Right atrium auricular region (tissue), 2 donors: Measurements from ENCODE around the gene PLEKHH3. TPM values are rescaled to one million over a fixed set of nuclear protein-coding genes. Genes with fewer than 3 reads are reported as not detected.
"Not testable (repeated sequence)": the region's sequence is repeated elsewhere in the genome, so short reads cannot be mapped to it uniquely, and the experiment has no call there.

Experiments used
- DNase-seq: peaks from one replicate; pipeline ENCODE4 v3.0.0-alpha.2; 2019; ENCODE audit warnings: low spot score
- H3K27ac ChIP-seq, 2 donors: fragments of 200-600 bp; sonication (generic); 1 replicate in 1 of 2; 2 replicates in 1 of 2; pipeline ENCODE4 v1.5.1; 2016 to 2019
- H3K27me3 ChIP-seq, 2 donors: fragments of 200-600 bp; sonication (generic); one replicate each; pipeline versions ENCODE4 v1.5.1 to v1.6.0; 2017 to 2019
- H3K36me3 ChIP-seq: fragments of 200-600 bp; sonication (generic); one replicate; pipeline ENCODE4 v1.5.1; 2016
- H3K4me1 ChIP-seq, 2 donors: fragments of 200-600 bp; sonication (generic); one replicate each; pipeline versions ENCODE4 v1.5.1 to v1.6.0; 2017 to 2019
- H3K4me3 ChIP-seq, 2 donors: fragments of 200-600 bp; sonication (generic); 1 replicate in 1 of 2; 2 replicates in 1 of 2; pipeline ENCODE4 v1.5.1; 2017 to 2019; ENCODE audit warnings: mild to moderate bottlenecking in 1 of 2, moderate library complexity in 1 of 2
- H3K9me3 ChIP-seq, 2 donors: fragments of 200-600 bp; sonication (generic); one replicate each; pipeline ENCODE4 v1.5.1; 2019
- total RNA-seq, 2 donors: library from RNA; depleted of rRNA; stranded (reverse); fragments of >200 nt; gene quantifications; one replicate each; pipeline ENCODE4 v1.1.0, GENCODE V29; 2016
- TF ChIP-seq, protein P1 (sequence below), 2 donors: fragments of 200-600 bp; sonication (generic); IDR thresholded peaks; one replicate each; pipeline ENCODE4 v1.5.1; 2019; ENCODE audit warnings: antibody characterized with exemption in 2 of 2

The PLEKHH3 gene
- total RNA-seq, 2 donors from 2014 or later: 14.5 to 26.5 TPM

DNA sequence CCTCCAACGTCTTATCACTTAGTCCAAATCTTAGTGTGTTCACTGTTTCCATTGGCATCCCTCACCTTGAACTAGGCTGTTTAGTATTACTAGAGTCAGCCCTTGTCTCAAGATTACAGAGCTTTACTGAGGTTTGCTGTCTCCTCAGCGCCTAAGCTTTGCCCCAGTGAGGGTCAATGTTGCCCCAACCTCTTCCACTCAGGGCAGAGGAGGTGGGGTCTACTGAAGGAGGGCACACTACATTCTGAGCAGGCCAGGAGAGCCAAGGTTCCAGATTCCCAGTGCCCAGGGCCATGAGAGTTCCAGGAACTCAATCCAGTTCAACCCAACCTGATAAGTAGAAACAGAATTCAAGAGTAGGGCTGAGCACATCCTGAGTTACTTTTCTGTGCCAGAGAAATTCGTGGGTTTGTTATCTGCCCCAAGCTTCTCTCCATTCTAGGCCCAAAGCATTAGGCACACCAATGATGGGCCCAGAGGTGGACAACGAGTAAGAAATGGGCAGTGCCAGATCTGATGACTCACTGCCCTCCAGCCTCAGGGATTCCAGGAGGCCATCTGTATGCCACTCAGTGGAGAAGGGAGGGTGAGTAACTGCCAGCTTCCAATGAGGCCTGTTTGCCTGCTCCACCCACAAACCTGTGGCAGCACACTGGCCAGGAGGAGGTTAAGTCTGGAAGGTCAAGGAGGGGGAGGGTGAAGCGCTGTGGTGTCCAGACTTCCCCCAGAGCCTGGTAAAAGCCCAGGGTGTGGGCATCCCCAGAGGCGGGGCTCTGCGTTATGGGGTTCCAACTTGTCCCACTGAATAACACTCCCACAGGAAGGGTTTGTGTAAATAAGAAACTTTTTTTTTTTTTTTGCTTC is 9.5 kb downstream of the PLEKHH3 start:
- no peak overlapping the region for H3K4me3 ChIP-seq
- DNase-seq: no peak
- H3K36me3 ChIP-seq: peaks cover 72% of the 10 kb centered on the region
- peaks cover 0 to 33% of the 10 kb centered on the region in 2 donors for H3K4me1 ChIP-seq
- H3K27me3 ChIP-seq: no peaks in the 10 kb centered on the region
- TF ChIP-seq, protein P1, sequence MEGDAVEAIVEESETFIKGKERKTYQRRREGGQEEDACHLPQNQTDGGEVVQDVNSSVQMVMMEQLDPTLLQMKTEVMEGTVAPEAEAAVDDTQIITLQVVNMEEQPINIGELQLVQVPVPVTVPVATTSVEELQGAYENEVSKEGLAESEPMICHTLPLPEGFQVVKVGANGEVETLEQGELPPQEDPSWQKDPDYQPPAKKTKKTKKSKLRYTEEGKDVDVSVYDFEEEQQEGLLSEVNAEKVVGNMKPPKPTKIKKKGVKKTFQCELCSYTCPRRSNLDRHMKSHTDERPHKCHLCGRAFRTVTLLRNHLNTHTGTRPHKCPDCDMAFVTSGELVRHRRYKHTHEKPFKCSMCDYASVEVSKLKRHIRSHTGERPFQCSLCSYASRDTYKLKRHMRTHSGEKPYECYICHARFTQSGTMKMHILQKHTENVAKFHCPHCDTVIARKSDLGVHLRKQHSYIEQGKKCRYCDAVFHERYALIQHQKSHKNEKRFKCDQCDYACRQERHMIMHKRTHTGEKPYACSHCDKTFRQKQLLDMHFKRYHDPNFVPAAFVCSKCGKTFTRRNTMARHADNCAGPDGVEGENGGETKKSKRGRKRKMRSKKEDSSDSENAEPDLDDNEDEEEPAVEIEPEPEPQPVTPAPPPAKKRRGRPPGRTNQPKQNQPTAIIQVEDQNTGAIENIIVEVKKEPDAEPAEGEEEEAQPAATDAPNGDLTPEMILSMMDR (IDR thresholded peaks at IDR 0.05): no peak
- H3K27ac ChIP-seq: peak overlapping the region; percentile 70 to 86
- no peaks in the 10 kb centered on the region for H3K9me3 ChIP-seq

DNA sequence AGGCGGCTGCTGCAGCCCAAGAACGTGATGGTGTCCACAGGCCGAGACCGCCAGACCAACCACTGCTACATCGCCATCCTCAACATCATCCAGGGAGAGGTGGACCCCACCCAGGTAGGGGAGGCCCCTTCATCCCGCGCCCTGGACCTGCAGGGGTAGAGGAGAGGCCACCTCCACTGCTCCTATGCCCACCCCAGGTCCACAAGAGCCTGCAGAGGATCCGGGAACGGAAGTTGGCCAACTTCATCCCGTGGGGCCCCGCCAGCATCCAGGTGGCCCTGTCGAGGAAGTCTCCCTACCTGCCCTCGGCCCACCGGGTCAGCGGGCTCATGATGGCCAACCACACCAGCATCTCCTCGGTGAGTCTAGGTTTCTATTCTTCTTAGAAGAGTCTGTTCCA is 10.7 kb downstream of the PLEKHH3 start:
- not testable (repeated sequence) for H3K4me3 ChIP-seq, H3K9me3 ChIP-seq, H3K27me3 ChIP-seq, DNase-seq
- H3K27ac ChIP-seq: peak overlapping the region in 1 of 2 donors; percentile 23
- peaks cover 0 to 33% of the 10 kb centered on the region in 2 donors for H3K4me1 ChIP-seq
- peaks cover 60% of the 10 kb centered on the region for H3K36me3 ChIP-seq

DNA sequence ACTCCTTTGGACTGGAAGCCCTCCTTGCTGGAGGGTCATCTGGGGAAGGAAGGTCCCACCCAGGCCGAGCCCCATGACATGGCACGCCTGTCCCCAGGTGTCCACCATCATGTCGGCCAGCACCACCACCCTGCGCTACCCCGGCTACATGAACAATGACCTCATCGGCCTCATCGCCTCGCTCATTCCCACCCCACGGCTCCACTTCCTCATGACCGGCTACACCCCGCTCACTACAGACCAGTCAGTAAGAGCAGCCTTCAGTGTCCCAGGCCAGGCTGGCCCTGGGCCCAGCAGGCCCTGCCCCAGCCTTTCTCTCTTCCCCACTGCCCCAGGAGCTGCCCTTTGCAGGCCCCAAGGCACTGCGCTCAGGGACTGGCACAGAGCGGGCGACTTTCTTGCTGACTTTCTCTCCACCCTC is 11.2 kb downstream of the PLEKHH3 start:
- no peaks in the 10 kb centered on the region for H3K9me3 ChIP-seq
- H3K27me3 ChIP-seq: no peaks in the 10 kb centered on the region
- no peak overlapping the region for H3K4me3 ChIP-seq
- peaks cover 55% of the 10 kb centered on the region for H3K36me3 ChIP-seq
- peak overlapping the region in 1 of 2 donors; percentile 23 for H3K27ac ChIP-seq
- H3K4me1 ChIP-seq: peaks cover 0 to 37% of the 10 kb centered on the region in 2 donors
- DNase-seq: no peak
- TF ChIP-seq, protein P1 (IDR thresholded peaks at IDR 0.05): no peak

DNA sequence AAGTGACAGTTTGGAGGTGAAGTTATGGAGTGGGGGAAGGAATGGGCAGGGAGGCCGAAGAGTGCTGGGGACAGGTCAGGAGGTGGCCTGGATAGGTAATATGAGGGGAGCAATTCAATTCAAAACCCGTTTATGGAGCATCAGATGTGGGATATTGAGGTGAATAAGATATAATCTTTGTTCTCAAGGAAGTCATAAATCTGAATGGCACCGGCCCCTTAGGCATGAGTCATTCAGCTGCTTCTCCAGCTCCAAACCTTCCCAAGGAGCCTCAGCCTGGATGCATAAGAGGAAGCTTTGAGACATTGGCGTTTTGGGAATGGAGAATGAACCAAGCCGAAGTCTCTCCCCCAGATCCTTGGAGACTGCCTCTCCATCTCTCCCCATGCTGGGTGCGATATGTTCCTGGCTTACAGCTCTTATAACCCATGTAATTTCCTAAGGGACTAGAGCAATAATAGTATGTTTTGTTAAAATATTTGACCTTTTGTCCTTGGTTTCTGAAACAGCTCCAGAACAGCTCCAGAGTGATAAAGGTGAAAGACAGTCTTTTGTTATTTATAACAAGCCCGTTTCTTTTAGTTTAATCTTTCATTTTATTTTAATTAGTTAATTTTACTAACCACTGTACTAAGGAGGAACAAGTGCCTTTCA is 16.0 kb downstream of the PLEKHH3 start:
- H3K4me1 ChIP-seq: peaks cover 0 to 15% of the 10 kb centered on the region in 2 donors
- TF ChIP-seq, protein P1 (IDR thresholded peaks at IDR 0.05): no peak
- peaks cover 26% of the 10 kb centered on the region for H3K36me3 ChIP-seq
- peak overlapping the region in 1 of 2 donors; percentile 60 for H3K27ac ChIP-seq
- H3K27me3 ChIP-seq: no peaks in the 10 kb centered on the region
- H3K4me3 ChIP-seq: no peak overlapping the region
- no peaks in the 10 kb centered on the region for H3K9me3 ChIP-seq
- DNase-seq: no peak

DNA sequence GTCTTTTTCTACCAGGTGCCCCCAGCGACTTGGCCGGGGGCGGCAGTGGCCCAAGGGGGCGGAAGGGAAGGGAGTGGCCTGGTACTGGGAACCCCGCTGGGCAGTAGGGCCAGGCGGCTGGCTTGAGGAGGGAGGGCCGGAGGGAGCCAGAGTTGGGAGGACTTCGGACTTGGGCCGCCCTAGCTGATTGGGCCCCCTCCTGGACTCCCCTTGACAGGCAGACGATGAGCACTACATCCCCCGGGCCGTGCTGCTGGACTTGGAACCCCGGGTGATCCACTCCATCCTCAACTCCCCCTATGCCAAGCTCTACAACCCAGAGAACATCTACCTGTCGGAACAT is 16.9 kb downstream of the PLEKHH3 start:
- Histone ChIP-seq H3K4me3 (peak overlapping the region; percentile 50 to 71), H3K27ac (peak overlapping the region; percentile 73 to 79)

DNA sequence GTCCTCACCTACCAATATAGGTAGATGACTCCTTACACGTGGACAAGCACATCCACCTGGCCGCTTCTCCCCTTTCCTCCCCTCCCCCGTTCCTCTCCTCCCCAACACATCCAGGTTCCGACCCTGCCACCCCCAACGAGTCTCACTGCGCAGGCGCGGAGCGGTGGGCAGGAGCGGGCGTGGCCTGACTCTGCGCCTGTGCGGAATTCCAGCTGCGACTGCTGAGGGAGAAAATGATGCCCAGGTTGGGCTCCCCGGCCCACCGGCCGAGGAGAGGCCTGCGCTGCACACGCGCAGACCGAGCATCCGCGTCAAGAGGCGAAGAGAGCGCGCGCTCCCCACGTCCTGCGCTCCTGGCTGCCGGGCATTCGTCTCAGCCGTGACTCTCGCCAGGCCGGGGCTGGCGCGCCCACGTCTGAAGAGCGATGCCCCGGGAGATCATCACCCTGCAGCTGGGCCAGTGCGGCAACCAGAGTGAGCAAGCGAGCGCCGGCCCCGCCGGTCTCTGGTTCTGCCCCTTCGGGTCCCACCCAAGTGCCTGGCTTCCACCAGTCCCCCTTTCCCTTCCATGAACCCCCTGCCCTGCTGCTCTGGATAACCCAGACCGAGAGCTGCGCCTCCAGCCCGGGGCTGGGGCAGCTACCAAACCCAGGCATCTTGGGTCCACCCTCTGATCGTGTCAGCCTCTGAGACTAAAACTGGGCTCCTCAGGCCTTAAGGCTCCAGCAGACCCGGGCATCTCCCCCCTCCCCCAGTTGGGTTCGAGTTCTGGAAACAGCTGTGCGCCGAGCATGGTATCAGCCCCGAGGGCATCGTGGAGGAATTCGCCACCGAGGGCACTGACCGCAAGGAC is 17.5 kb downstream of the PLEKHH3 start, which contains the start of gene TUBG2:
TUBG2 (plus strand) TSS at position 206 of the 853 bp plus-strand sequence; CDS start at position 426, 220 bp downstream.
- Histone ChIP-seq H3K9me3 (no peaks in the 10 kb centered on the region), H3K4me1 (peaks cover 0 to 17% of the 10 kb centered on the region in 2 donors), H3K36me3 (peaks cover 13% of the 10 kb centered on the region), H3K27me3 (no peaks in the 10 kb centered on the region), H3K27ac (peak within 1 kb of the TSS; percentile 73 to 79), H3K4me3 (peak within 1 kb of the TSS; percentile 50 to 71)
- TF ChIP-seq, protein P1 (IDR thresholded peaks at IDR 0.05): peak in 1 of 2 donors; percentile 25
- peak; percentile 85 for DNase-seq

More for the DNA sequence above, 16.9 kb downstream of the PLEKHH3 start:
- not testable (repeated sequence) for H3K27me3 ChIP-seq, H3K9me3 ChIP-seq, DNase-seq
- Histone ChIP-seq H3K36me3 (peaks cover 17% of the 10 kb centered on the region), H3K4me1 (peaks cover 0 to 15% of the 10 kb centered on the region in 2 donors)
